ENCODE data around the gene TMEM14B.

The TMEM14B gene

DNA sequence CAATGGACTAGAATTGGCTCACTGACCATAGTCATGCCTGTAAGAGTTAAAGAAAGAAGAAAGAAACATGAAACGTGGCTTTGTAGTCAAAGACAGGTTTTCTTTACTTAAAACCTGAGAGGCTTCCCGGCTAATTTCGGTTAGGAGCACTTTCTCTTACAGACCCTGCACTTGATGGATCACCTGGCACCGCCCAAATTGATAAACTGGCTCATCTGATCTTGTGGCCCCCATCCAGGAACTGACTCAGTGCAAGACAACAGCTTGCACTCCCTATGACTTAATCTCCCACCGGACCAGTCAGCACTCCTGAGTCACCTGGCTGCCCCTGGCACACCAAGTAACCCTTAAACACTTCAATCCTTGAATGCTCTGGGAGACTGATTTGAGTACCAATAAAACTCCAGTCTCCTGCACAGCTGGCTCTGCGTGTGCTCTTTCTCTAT is 12.3 kb downstream of the TMEM14B start (continued):
- TF ChIP-seq GFI1B (tag by site-specific recombination; IDR thresholded peaks at IDR 0.05) (no peak), HOXC10 (CRISPR knock-in tag; IDR thresholded peaks at IDR 0.05) (no peak), ZNF404 (tag by site-specific recombination; IDR thresholded peaks at IDR 0.05) (no peak), WT1 (tag by site-specific recombination; IDR thresholded peaks at IDR 0.05) (0 out of 2 replicates have a peak, but pooled peaks have one; percentile 31), ZSCAN23 (tag by site-specific recombination; IDR thresholded peaks at IDR 0.05) (no peak), ZNF768 (tag by site-specific recombination; IDR thresholded peaks at IDR 0.05) (no peak), ZNF416 (tag by site-specific recombination; IDR thresholded peaks at IDR 0.05) (no peak), ZNF248 (tag by site-specific recombination; IDR thresholded peaks at IDR 0.05) (no peak), ZNF133 (tag by site-specific recombination; IDR thresholded peaks at IDR 0.05) (no peak), SP7 (tag by site-specific recombination; IDR thresholded peaks at IDR 0.05) (peak; percentile 36; the same call in 1 of the 2 replicates), ZNF555 (tag by site-specific recombination; conservative IDR thresholded peaks at IDR 0.05) (no peak), ZNF157 (tag by site-specific recombination; IDR thresholded peaks at IDR 0.05) (no peak), ZNF311 (tag by site-specific recombination; IDR thresholded peaks at IDR 0.05; ENCODE audit: borderline replicate concordance) (no peak), ZNF658 (tag by site-specific recombination; IDR thresholded peaks at IDR 0.05) (no peak), ZNF677 (tag by site-specific recombination; IDR thresholded peaks at IDR 0.05) (no peak), YY2 (tag by site-specific recombination; IDR thresholded peaks at IDR 0.05) (no peak), ZNF600 (tag by site-specific recombination; IDR thresholded peaks at IDR 0.05) (0 out of 2 replicates have a peak, but pooled peaks have one; percentile 25), ZBTB17 (tag by site-specific recombination; IDR thresholded peaks at IDR 0.05) (no peak), ZBTB7A (tag by site-specific recombination; IDR thresholded peaks at IDR 0.05; ENCODE audit: low read depth) (no peak), ZNF664 (tag by site-specific recombination; IDR thresholded peaks at IDR 0.05) (no peak), GLIS2 (tag by site-specific recombination; IDR thresholded peaks at IDR 0.05) (no peak), ZNF747 (tag by site-specific recombination; IDR thresholded peaks at IDR 0.05) (no peak), ZNF10 (tag by site-specific recombination; IDR thresholded peaks at IDR 0.05) (0 out of 2 replicates have a peak, but pooled peaks have one; percentile 38), ZNF366 (tag by site-specific recombination; conservative IDR thresholded peaks at IDR 0.05) (peak; percentile 26; the same call in 1 of the 2 replicates)
- TF ChIP-seq, protein P1, sequence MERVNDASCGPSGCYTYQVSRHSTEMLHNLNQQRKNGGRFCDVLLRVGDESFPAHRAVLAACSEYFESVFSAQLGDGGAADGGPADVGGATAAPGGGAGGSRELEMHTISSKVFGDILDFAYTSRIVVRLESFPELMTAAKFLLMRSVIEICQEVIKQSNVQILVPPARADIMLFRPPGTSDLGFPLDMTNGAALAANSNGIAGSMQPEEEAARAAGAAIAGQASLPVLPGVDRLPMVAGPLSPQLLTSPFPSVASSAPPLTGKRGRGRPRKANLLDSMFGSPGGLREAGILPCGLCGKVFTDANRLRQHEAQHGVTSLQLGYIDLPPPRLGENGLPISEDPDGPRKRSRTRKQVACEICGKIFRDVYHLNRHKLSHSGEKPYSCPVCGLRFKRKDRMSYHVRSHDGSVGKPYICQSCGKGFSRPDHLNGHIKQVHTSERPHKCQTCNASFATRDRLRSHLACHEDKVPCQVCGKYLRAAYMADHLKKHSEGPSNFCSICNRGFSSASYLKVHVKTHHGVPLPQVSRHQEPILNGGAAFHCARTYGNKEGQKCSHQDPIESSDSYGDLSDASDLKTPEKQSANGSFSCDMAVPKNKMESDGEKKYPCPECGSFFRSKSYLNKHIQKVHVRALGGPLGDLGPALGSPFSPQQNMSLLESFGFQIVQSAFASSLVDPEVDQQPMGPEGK (tag by site-specific recombination; IDR thresholded peaks at IDR 0.05): no peak
- TF ChIP-seq, protein P2, sequence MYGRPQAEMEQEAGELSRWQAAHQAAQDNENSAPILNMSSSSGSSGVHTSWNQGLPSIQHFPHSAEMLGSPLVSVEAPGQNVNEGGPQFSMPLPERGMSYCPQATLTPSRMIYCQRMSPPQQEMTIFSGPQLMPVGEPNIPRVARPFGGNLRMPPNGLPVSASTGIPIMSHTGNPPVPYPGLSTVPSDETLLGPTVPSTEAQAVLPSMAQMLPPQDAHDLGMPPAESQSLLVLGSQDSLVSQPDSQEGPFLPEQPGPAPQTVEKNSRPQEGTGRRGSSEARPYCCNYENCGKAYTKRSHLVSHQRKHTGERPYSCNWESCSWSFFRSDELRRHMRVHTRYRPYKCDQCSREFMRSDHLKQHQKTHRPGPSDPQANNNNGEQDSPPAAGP (tag by site-specific recombination; IDR thresholded peaks at IDR 0.05): 0 out of 2 replicates have a peak, but pooled peaks have one; percentile 31
- TF ChIP-seq, protein P3, sequence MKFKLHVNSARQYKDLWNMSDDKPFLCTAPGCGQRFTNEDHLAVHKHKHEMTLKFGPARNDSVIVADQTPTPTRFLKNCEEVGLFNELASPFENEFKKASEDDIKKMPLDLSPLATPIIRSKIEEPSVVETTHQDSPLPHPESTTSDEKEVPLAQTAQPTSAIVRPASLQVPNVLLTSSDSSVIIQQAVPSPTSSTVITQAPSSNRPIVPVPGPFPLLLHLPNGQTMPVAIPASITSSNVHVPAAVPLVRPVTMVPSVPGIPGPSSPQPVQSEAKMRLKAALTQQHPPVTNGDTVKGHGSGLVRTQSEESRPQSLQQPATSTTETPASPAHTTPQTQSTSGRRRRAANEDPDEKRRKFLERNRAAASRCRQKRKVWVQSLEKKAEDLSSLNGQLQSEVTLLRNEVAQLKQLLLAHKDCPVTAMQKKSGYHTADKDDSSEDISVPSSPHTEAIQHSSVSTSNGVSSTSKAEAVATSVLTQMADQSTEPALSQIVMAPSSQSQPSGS (tag by site-specific recombination; IDR thresholded peaks at IDR 0.05; ENCODE audit: low read depth): no peak
- TF ChIP-seq, protein P4, sequence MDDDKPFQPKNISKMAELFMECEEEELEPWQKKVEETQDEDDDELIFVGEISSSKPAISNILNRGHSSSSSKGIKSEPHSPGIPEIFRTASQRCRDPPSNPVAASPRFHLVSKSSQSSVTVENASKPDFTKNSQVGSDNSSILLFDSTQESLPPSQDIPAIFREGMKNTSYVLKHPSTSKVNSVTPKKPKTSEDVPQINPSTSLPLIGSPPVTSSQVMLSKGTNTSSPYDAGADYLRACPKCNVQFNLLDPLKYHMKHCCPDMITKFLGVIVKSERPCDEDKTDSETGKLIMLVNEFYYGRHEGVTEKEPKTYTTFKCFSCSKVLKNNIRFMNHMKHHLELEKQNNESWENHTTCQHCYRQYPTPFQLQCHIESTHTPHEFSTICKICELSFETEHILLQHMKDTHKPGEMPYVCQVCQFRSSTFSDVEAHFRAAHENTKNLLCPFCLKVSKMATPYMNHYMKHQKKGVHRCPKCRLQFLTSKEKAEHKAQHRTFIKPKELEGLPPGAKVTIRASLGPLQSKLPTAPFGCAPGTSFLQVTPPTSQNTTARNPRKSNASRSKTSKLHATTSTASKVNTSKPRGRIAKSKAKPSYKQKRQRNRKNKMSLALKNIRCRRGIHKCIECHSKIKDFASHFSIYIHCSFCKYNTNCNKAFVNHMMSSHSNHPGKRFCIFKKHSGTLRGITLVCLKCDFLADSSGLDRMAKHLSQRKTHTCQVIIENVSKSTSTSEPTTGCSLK (tag by site-specific recombination; IDR thresholded peaks at IDR 0.05): no peak
- TF ChIP-seq, protein P5, sequence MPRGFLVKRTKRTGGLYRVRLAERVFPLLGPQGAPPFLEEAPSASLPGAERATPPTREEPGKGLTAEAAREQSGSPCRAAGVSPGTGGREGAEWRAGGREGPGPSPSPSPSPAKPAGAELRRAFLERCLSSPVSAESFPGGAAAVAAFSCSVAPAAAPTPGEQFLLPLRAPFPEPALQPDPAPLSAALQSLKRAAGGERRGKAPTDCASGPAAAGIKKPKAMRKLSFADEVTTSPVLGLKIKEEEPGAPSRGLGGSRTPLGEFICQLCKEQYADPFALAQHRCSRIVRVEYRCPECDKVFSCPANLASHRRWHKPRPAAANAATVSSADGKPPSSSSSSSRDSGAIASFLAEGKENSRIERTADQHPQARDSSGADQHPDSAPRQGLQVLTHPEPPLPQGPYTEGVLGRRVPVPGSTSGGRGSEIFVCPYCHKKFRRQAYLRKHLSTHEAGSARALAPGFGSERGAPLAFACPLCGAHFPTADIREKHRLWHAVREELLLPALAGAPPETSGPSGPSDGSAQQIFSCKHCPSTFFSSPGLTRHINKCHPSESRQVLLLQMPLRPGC (tag by site-specific recombination; IDR thresholded peaks at IDR 0.05): peak; percentile 56; the same call in 1 of the 2 replicates
- TF ChIP-seq, protein P6, sequence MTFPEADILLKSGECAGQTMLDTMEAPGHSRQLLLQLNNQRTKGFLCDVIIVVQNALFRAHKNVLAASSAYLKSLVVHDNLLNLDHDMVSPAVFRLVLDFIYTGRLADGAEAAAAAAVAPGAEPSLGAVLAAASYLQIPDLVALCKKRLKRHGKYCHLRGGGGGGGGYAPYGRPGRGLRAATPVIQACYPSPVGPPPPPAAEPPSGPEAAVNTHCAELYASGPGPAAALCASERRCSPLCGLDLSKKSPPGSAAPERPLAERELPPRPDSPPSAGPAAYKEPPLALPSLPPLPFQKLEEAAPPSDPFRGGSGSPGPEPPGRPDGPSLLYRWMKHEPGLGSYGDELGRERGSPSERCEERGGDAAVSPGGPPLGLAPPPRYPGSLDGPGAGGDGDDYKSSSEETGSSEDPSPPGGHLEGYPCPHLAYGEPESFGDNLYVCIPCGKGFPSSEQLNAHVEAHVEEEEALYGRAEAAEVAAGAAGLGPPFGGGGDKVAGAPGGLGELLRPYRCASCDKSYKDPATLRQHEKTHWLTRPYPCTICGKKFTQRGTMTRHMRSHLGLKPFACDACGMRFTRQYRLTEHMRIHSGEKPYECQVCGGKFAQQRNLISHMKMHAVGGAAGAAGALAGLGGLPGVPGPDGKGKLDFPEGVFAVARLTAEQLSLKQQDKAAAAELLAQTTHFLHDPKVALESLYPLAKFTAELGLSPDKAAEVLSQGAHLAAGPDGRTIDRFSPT (tag by site-specific recombination; IDR thresholded peaks at IDR 0.05): 0 out of 2 replicates have a peak, but pooled peaks have one; percentile 15

All from HEK293 (cell line).